NCI-H82 treated with DMSO at 0.1 percent for 48 hours (cell line): ENCODE results near the gene HCN3.

Experiments used
- DNase-seq: peaks from one replicate; lab custom pipeline; 2025; ENCODE audit not compliant: unreplicated experiment; lab: John Stamatoyannopoulos, UW

HCN3 gene

DNA sequence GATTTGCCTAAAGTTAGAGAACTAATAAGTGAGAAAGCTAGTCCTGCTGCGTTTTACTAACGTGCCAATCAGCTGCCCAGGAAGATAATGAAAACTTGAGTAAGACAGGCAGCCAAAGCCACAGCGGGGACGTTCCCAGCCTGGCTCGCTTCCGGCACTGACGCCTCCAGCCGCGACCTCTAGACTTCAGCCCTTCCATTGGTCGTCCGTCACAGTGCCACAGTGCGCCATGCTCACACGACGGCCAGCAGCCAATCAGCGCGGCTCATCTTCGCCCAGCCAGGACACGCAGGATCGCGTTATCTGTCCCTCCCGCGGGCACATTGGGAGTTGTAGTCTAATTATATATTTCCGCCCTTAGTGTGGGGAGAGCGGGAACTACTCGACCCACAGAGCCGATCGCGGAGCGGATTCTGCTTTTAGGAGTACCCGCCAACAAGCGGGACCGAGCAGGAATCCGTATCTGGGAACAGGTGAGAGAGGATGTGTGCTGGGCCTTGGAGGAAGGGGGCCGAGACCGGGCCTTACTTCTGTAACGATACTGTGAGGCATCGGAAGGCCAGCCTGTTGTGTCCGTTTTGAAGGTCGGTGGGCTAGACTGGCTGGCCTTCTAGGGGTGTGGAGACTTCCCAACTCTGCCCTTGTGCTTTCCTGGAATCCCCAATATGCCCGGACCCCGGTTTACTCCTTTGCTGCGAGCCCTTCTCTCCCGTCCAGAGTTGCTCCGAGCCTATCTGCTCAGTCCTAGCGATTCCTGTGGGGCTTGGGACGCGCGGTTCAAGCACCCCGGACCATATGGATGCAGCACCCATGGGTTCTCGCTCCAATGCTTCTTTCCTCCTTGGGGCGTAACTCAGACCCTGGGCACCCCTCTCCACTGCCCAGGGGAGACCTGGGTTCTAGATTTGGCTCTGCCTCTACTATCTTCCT is 31.5 kb downstream of the HCN3 start, which contains the start of gene FDPS:
FDPS (plus strand) TSS at position 374 of the 930 bp plus-strand sequence. CDS start 924 bp downstream, outside the sequence.
- peak; percentile 99 for DNase-seq

GRCh38 chr1:155309423-155310021 is 32.3 kb downstream of the HCN3 start:
- DNase-seq: no peak

GRCh38 chr1:155313261-155313660 is 36.0 kb downstream of the HCN3 start:
- no peak for DNase-seq

DNA sequence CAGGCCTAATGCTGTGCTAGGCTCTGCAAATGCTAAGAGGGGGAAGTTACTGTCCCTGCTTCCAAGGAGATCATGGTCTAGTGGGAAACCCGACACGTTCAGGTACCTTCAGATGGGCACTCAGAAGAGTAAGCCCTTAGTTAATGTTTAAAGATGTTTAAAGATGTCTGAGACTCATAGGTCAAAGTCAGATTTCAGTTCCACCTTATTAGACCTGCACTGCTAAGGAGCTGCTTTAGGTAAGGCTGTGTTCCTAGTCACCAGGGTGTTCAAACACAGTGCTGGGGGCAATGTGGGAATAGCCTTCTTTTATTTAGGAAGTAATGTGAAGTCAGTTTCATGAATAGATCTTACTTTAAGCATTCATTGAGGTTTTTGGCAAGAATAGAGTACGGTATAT is 39.7 kb downstream of the HCN3 start:
- no peak for DNase-seq

- DNase-seq: no peak
These were observed 40.8 kb downstream of the HCN3 start for GRCh38 chr1:155318082-155318481.

- no peak for DNase-seq
These were observed 42.3 kb downstream of the HCN3 start for GRCh38 chr1:155319536-155319935.

DNA sequence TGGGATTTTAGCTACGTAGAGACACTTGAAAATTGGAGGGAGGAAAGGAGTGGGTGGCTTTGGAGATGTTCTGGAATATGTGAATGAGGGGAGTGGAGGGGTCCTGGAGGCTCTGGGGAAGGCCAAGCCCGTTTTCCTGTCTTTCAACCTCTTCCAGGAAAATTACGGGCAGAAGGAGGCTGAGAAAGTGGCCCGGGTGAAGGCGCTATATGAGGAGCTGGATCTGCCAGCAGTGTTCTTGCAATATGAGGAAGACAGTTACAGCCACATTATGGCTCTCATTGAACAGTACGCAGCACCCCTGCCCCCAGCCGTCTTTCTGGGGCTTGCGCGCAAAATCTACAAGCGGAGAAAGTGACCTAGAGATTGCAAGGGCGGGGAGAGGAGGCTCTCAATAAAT is 43.0 kb downstream of the HCN3 start:
- DNase-seq: no peak

- peak; percentile 41 for DNase-seq
These were observed 43.7 kb downstream of the HCN3 start, which contains the start of gene RUSC1 for GRCh38 chr1:155320661-155321617. RUSC1 (plus strand) TSS chr1:155320894; CDS start chr1:155321774, 880 bp downstream.

DNA sequence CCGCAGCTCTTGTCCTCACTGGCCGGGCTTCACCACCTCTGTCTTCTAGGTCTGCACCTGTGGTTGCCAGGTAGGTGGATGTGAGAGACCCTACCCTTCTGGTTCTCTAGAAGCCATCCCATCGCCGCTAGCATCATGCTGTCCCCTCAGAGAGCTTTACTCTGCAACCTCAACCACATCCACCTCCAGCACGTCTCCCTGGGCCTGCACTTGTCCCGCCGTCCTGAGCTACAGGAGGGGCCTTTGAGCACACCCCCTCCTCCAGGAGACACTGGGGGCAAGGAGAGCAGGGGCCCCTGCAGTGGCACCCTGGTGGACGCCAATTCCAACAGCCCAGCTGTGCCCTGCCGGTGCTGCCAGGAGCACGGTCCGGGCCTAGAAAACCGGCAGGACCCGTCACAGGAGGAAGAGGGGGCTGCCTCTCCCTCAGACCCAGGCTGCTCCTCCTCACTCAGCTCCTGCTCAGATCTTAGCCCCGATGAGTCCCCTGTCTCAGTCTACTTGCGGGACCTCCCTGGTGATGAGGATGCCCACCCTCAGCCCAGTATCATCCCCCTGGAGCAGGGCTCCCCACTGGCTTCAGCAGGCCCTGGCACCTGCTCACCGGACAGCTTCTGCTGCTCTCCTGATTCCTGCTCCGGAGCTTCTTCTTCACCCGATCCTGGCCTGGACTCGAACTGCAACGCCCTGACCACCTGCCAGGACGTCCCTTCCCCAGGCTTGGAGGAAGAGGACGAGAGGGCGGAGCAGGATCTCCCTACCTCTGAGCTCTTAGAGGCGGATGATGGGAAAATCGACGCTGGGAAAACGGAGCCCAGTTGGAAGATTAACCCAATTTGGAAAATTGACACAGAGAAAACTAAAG is 44.6 kb downstream of the HCN3 start:
- DNase-seq: no peak

GRCh38 chr1:155322571-155322952 is 45.3 kb downstream of the HCN3 start:
- DNase-seq: no peak

DNA sequence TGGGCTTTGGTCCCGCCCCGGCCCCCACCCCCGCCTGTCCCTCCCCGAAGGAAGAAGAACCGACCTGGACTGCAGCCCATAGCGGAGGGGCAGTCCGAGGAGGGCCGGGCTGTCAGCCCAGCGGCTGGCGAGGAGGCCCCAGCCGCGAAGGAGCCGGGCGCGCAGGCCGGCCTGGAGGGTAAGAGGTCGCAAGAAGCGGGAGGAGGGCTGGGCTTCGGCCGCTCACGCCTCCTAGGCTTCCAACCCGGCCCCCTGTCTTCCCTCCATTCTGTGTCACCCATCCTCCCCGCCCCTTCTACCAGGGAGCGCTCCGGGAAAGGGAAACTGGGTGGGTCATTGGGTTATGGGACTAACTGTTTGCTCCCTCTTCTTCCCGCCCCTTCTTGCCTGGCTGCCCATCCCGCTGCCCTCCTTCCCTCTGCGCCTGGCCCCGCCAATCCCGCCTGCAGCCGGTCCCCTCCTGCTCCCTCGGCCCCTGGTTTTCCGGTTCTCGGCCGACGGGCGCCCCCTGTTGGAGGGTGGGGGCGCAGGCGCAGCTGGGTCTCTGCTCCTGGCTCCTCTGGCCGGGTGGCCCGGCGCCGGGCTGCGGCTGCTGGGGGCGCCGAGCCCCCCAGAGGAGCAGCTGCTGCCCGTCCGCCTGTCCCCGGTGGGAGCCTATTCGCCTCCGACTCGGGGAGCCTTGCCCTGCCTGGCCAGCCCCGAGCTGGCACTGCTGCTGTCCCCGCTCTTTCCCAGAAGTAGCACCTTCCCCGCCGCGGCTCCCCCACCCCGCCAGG is 45.9 kb downstream of the HCN3 start:
- DNase-seq: peak; percentile 89

- peak; percentile 55 for DNase-seq
These were observed 46.4 kb downstream of the HCN3 start for GRCh38 chr1:155323729-155324036.

DNA sequence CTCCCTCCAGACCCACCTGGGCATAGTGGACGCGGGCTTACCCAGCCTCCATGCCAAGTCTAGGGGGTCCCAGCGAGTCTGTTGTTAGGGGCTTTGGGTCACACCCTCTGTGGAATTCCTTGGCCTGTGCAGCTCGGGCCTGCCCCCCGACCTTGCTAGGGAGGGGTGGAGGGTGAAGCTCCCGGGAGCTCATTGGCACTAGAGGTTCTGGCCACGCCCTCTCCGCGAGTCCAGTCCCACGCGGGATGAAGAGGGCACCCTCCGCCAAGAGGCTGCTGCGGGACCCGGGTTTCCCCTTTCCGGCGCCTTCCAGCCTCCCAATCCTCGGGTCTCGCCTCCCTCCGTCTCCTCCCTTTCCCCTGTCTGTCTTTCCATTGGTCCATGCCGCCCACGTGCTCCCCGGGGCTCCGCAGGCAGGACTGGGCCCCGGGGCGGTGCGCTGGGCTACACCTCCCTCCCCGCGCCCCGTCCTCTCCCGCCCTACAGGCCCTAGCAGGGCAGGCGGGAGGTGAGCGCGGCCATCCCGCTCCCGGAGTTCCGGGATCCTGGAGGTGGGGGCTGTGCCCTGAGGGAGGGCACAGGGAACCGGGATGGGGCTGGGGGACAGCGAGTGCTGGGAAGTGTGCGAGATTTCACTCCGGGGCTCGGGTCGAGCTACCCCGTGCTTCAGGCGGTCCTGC is 46.9 kb downstream of the HCN3 start:
- peak; percentile 94 for DNase-seq

DNA sequence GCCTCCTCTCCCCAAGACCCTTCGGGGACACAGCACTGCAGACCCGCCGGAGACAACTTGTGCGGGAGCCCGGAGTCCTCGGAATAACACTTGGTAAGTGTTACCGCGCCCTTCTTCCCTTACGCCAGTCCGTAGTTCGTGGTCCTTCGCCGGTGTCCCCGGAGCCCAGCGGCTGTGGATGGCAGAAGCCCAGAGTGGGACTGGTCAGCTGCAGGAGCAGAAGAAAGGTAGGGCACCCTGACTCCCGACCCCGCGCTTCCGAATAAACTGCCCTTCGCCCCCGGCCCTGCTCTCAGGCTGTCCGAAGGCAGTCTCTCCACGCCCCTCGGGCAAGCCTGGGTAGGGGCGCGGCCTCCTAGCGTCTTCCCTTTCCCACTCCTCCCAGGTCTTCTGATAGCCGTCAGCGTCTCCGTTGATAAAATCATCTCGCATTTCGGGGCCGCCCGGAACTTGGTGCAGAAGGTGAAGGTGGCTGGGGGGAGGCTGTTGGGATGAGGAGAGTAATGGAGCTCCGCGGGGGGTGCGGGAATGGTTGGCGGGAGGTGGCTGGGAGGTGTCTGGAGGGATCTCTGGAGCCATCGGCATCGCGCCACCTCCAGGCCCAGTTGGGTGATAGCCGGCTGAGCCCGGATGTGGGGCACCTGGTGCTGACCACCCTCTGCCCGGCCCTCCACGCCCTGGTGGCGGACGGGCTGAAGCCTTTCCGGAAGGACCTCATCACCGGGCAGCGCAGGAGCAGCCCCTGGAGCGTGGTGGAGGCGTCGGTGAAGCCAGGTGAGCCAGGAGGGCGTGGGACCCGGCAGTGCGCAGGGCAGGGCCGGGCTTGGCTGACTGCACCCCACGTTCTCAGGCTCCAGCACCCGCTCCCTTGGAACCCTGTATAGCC is 47.7 kb downstream of the HCN3 start:
- peak; percentile 32 for DNase-seq

DNA sequence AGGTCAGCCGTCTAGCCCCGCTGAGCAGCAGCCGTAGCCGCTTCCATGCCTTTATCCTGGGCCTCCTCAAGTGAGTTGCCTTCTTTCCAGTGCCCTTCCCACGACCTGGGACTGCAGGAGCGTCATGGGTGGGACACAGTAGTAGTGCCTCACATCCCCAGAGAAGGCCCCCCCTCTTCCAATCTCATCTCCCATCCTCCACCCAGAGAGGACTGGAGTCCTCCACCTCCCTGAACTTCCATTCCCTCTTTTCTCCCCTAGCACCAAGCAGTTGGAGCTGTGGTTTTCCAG is 48.3 kb downstream of the HCN3 start:
- no peak for DNase-seq

DNA sequence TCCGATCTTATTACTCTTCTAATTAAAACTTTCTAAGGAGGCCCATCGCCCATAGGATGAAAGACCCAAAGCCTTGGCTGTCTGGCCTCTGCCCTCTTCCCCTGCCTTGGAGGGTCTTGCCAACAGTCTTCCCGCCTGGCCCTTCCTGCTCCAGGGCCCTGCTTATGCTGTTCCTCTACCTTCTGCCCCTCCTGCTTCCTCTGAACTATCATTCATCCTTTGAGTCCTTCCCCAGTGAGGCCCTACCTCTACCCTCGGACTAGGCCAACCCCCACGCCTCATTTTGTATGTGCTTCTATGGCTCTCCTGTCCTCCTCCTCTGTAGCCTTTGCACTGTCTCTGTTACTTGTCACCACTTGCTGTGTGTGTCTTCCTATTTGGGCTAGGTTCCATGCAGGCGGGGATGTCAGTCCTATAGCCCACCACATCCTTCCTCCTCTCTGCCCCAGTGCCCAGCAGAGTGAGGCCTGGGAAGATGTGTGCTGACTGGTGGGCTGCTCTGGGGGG is 48.8 kb downstream of the HCN3 start:
- DNase-seq: no peak

- DNase-seq: no peak
These were observed 49.4 kb downstream of the HCN3 start for GRCh38 chr1:155326631-155327037.

GRCh38 chr1:155327981-155328380 is 50.7 kb downstream of the HCN3 start:
- DNase-seq: no peak
